ENCODE data around the gene GLIS1. TPM values are rescaled to one million over a fixed set of nuclear protein-coding genes. Genes with fewer than 3 reads are reported as not detected.

GLIS1 gene
- polyA plus RNA-seq, 3 donors: not detected

- no peaks in the 10 kb centered on the region for H3K9me3 Mint-ChIP-seq
- H3K27me3 ChIP-seq (ENCODE audit: control insufficient read depth in 2 of 2, insufficient read depth in 2 of 2, low read length in 2 of 2): no peaks in the 10 kb centered on the region
- no peak overlapping the region for H3K4me2 ChIP-seq (replicated peaks; ENCODE audit: extremely low read depth, low read length, poor library complexity, severe bottlenecking)
- H3K27me3 Mint-ChIP-seq (ENCODE audit: low read depth in 3 of 3): peaks cover 0 to 2% (median 0%) of the 10 kb centered on the region in 3 donors
- no peaks in the 10 kb centered on the region for H3K79me2 ChIP-seq (ENCODE audit: insufficient read depth, low read length)
- H3K4me3 ChIP-seq (replicated peaks in 1 of 3; ENCODE audit: low read depth in 2 of 3, low read length in 3 of 3): no peak overlapping the region
- no peak overlapping the region for H2AFZ ChIP-seq (ENCODE audit: insufficient read depth, low read depth, low read length, poor library complexity, severe bottlenecking)
- intact Hi-C loops (cut with micrococcal nuclease): no loop called here
- H4K20me1 ChIP-seq (ENCODE audit: insufficient read depth, low read length): no peaks in the 10 kb centered on the region
- 92% methylated on average over 2 of the region's 3 CpGs for WGBS (ENCODE audit: insufficient coverage)
- no peaks in the 10 kb centered on the region for H3K9me3 ChIP-seq (replicated peaks in 1 of 2; ENCODE audit: control insufficient read depth in 1 of 2, insufficient read depth in 1 of 2, low read length in 2 of 2)
- no peak overlapping the region for H3K9ac ChIP-seq (ENCODE audit: insufficient read depth, low read length, poor library complexity, severe bottlenecking)
- H3K4me3 Mint-ChIP-seq: no peak overlapping the region
- no peaks in the 10 kb centered on the region for H3K4me1 ChIP-seq (ENCODE audit: control insufficient read depth in 1 of 2, insufficient read depth in 2 of 2, low read length in 2 of 2)
- H3K4me1 Mint-ChIP-seq: no peaks in the 10 kb centered on the region
- H3K27ac Mint-ChIP-seq: no peak overlapping the region
- DNase-seq: no peak
- H3K27ac ChIP-seq (ENCODE audit: low read depth in 1 of 2, low read length in 2 of 2): no peak overlapping the region
- H3K36me3 Mint-ChIP-seq: no peaks in the 10 kb centered on the region
- TF ChIP-seq CTCF (IDR thresholded peaks at IDR 0.05): no peak
- H3K36me3 ChIP-seq (replicated peaks in 1 of 2; ENCODE audit: control insufficient read depth in 1 of 2, insufficient read depth in 2 of 2, low read length in 2 of 2): no peaks in the 10 kb centered on the region
These were observed 69.3 kb downstream of the GLIS1 start for GRCh38 chr1:53669621-53670191.

GRCh38 chr1:53666566-53666965 lies 72.4 kb downstream of the GLIS1 start:
- Mint-ChIP-seq H3K27me3 (ENCODE audit: low read depth in 3 of 3) (peaks cover 0 to 3% (median 2%) of the 10 kb centered on the region in 3 donors), H3K4me3 (no peak overlapping the region), H3K9me3 (no peaks in the 10 kb centered on the region), H3K27ac (no peak overlapping the region), H3K4me1 (no peaks in the 10 kb centered on the region), H3K36me3 (no peaks in the 10 kb centered on the region)
- no peak for TF ChIP-seq CTCF (IDR thresholded peaks at IDR 0.05)
- Histone ChIP-seq H3K4me3 (replicated peaks in 1 of 3; ENCODE audit: low read depth in 2 of 3, low read length in 3 of 3) (no peak overlapping the region), H2AFZ (ENCODE audit: insufficient read depth, low read depth, low read length, poor library complexity, severe bottlenecking) (no peak overlapping the region), H3K4me2 (replicated peaks; ENCODE audit: extremely low read depth, low read length, poor library complexity, severe bottlenecking) (no peak overlapping the region), H3K9me3 (replicated peaks in 1 of 2; ENCODE audit: control insufficient read depth in 1 of 2, insufficient read depth in 1 of 2, low read length in 2 of 2) (no peaks in the 10 kb centered on the region), H3K36me3 (replicated peaks in 1 of 2; ENCODE audit: control insufficient read depth in 1 of 2, insufficient read depth in 2 of 2, low read length in 2 of 2) (no peaks in the 10 kb centered on the region), H3K9ac (ENCODE audit: insufficient read depth, low read length, poor library complexity, severe bottlenecking) (no peak overlapping the region), H3K27ac (ENCODE audit: low read depth in 1 of 2, low read length in 2 of 2) (no peak overlapping the region), H3K79me2 (ENCODE audit: insufficient read depth, low read length) (no peaks in the 10 kb centered on the region), H4K20me1 (ENCODE audit: insufficient read depth, low read length) (no peaks in the 10 kb centered on the region), H3K4me1 (ENCODE audit: control insufficient read depth in 1 of 2, insufficient read depth in 2 of 2, low read length in 2 of 2) (no peaks in the 10 kb centered on the region), H3K27me3 (ENCODE audit: control insufficient read depth in 2 of 2, insufficient read depth in 2 of 2, low read length in 2 of 2) (no peaks in the 10 kb centered on the region)
- intact Hi-C loops (cut with micrococcal nuclease): no loop called here
- no peak for DNase-seq
- WGBS (ENCODE audit: insufficient coverage): 100% methylated on average over 1 of the region's 1 CpG
